DOHH2 (cell line): ENCODE data around the gene CDCA5.

Experiments
- CTCF ChIP-seq: fragments of 200-600 bp; sonication (generic); IDR thresholded peaks from one replicate; pipeline ENCODE4 v1.5.1; 2014; ENCODE audit warnings: antibody characterized with exemption, mild to moderate bottlenecking, low read depth, low read length; ENCODE audit not compliant: poor library complexity, severe bottlenecking
- EZH2phosphoT487 ChIP-seq: fragments of 200-600 bp; sonication (generic); IDR thresholded peaks from 2 replicates; pipeline ENCODE4 v1.6.1; 2017; ENCODE audit warnings: borderline replicate concordance, mild to moderate bottlenecking, antibody characterized with exemption, low read length, moderate library complexity, mixed read lengths

- TF ChIP-seq CTCF (no peak), EZH2phosphoT487 (no peak)
Observed at GRCh38 chr11:65056999-65057398, 26.8 kb downstream of the CDCA5 start.
